GM21360 (cell line): ENCODE data around the gene ADD1.

ENCODE experiments used
- ATAC-seq: cut with Tn5 transposase; IDR thresholded peaks from one replicate; pipeline ENCODE4 v1.9.1; 2021; ENCODE audit warnings: mild to moderate bottlenecking, moderate library complexity; ENCODE audit not compliant: unreplicated experiment

Gene ADD1

DNA sequence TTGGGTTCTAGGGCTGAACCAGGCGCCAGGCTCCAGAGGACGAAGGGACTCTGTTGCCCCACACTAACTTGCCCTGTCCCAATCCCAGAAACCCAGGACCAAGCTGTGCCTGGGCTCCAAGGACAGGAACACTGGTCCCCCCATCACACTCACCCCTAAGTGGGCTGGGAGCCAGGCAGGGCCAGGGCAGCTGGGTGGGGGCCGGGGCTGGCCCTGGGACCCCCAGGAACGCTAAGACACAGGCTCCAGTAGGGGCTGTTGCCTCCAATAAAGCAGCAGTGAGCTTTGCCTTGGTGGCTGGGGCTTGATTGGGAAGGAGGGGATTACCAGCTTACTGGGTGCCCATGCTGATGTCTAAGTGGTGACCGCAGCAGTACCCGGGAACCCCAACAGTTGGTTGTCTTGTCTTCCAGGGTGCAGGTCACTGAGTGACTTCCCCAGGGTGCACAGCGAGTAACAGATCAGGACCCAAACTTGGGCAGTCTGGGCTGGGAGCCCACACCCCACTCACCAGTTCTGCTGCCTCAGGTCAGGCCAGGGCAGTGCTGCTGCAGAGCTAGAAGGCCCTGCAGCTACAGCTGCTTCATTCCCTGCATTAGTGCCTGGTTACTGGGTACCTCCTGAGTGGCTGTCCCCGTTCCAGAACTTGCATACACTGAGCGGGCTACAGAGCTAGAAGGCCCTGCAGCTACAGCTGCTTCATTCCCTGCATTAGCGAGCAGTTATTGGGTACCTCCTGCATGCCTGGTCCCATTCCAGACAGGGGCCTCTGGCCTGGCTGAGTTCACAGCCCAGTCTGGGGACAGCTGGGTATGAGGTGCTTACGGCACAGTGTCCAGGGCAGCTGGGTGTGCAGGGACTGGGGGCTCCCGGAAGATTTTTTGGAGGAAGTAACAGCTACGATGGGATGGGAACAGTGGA lies 9.4 kb upstream of the ADD1 start:
- ATAC-seq, result no peak

DNA sequence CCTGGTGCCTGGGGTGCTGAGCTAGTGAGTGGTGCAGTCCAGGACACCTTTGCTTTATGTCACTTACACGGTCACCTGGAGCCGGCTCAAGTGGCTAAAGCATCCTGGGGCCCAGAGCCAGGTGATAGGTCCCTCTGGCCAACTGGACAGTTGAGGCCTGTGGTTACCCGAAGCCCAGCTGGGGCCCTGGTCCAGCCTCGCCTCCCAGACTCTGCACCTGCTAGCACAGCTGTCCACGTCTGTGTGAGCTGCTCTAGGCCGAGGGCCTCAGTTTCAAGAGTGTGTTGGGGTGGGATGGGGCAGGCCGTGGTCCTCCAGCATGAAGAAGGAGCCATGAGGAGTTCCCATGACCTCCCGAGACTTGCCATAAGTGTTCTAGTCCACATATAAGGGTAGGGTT lies 7.7 kb upstream of the ADD1 start:
- ATAC-seq, result no peak

DNA sequence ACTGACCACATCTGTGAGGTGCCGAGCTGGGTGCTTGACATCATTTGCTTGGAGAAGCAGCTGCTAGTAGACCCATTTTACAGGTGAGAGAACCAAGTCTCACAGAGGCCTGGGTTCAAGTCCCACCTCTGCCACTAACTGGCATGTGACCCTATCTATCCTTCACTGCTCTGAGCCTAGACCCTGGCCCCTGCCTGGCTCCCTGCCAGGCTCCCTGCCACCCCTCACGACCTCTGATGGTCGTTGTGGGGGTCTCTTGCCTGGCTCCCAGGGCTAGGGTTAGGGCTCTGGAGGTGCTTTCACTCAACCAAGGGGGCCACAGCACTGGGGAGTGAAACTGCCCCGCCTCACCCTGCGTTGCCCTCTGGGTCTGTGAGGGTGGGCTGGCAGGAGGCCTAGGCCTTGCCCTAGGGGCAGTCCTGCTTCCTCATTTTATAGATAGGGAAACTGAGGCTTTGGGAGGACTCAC lies 7.2 kb upstream of the ADD1 start:
- no peak for ATAC-seq

DNA sequence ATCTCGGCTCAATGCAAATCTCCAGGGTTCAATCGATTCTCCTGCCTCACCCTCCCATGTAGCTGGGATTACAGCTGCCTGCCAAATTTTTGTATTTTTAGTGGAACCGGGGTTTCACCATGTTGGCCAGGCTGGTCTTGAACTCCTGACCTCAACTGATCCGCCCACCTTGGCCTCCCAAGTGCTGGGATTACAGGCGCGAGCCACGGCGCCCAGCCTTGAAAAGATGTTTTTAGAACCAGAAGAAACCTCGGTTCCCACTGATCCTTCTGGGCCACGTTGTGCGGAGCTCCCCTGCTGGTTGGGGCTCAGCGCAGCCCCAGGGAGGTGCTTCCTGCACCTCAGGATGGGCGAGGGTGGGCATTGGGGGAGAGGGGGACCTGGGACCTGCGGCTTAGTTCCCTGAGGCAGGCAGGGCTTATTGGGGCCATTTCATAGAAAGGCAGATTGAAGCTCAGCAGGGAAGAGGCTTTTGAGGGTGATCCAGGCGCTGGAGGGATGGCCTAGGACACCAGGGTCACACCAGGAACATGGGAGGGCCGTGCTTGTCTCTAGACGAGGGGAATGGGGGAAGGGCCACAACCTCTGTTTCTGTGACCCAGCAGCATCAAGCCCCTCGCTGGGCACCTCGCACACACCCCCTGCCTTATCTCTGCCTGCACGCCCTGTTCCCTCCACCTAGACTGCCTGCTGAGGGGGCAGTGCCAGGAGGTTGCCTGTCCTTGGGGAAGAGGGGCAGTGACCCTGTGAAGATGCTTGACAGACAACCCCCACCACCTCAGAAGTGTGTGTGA lies 6.3 kb upstream of the ADD1 start:
- ATAC-seq, result no peak

DNA sequence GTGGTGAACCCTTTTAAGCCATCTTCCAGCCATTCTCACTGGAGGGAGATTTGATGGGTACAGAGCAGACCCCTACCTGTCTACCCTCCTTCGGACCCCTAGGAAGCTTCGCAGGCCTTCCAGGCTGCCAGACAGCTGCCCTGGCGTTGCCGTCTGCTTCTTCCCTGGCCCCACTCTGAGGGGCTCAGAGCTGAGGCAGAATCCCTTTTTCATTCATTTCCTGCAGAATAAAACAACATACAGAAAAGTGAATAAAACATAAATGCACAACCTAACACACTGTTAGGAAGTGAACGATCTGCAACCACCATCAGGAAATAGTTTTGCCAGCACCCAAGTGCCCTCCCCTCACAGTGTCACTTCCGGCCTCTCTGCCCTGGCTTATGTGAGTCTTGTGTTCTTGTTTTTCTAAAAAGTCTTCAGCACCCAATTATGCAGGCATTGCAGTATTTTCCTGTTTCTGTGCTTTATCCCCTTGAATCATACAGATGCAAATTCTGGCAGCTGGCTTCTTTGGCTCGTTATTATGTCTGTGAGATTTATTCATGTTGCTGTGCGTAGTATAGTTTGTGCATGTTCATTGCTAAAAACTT lies 5.6 kb upstream of the ADD1 start:
- ATAC-seq, result no peak

DNA sequence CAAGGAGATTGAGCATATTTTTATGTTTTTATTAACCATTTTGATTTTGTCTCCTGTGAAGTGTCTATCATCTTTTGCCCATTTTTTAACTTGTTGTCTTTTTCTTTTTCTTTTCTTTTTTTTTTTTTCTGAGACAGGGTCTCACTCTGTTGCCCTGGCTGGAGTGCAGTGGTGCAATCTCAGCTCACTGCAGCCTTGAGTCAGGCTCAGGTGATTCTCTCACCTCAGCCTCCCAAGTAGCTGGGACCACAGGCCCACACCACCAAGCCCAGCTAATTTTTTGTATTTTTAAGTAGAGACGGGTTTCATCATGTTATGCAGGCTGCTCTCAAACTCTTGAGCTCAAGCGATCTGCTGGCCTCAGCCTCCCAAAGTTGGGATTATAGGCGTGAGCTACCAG lies 4.6 kb upstream of the ADD1 start:
- no peak for ATAC-seq

DNA sequence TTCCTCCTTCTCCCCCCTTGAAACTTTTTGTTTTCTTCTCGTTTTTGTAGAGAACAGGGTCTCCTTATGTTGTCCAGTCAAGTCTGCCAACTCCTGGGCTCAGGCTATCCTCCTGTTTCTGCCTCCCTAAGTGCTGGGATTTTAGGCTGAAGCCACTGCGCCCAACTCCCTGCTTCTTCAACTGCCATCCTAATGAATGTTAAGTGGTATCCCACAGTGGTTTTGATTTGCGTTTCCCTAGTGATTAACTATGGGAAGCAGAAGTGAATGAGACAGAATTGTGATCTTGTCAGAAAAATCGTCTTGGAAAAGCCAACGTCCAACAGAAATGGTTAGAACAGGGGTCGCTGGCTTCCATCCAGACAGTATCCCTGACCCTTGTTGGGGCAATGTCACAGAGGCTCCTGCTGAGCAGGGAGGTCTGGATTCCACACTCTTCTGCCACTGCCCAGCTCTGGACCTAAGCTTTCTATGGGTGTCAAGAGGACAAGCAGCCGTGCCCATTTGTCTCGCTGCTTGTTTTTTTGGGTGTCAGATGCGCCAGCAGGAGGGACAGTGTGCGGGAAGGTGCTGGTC lies 869 bp upstream of the ADD1 start:
- ATAC-seq, result no peak

DNA sequence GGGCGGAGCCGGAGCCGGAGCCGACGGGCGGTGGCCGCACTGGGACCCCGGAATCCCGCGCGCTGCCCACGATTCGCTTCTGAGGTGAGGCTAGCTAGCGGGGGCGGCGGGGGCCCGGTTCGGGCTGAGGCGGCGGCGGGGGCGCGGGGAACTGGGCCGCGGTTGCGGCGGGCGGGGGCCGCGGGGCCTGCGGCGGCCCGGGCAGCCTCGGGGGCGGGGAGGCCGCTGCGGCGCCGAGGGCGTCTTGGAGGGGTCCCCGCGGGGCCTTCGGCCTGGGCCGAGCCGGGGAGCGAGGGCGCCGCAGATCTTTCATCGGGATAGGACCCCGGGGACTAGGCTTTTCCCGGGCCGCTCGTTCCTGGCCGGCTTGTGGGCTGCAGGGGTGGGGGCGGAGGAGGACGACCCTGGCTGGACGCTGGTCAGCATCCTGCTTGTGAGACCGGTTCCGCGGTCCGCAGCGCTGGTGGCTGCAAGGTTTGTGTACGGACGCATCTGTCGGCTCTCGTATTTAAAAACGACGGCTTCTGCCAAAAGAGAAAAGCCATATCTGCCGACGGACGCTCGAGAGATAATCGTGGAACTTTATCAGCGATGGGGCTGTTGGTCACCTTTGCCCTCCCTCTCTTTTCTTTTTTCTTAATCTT lies 419 bp downstream of the ADD1 start:
- ATAC-seq, result peak; percentile 21

DNA sequence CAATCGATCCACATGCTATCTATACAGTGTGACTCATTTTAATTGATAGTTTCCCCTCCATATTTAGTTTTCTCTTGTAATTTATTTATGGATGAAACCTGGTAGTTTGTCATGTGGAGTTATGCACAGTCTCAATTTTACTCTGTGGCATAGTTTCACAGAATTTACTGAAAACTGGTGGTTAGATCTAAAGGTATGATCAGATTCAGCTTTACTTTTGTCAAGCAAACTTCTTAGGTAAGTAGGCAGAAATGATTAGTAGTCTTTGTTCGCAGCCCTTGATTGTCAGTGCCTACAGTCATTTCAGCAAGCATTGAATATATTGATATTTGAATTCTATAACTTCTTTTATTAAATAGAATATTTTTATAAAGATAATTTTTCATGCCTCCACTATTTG lies 2.5 kb downstream of the ADD1 start:
- ATAC-seq, result no peak

DNA sequence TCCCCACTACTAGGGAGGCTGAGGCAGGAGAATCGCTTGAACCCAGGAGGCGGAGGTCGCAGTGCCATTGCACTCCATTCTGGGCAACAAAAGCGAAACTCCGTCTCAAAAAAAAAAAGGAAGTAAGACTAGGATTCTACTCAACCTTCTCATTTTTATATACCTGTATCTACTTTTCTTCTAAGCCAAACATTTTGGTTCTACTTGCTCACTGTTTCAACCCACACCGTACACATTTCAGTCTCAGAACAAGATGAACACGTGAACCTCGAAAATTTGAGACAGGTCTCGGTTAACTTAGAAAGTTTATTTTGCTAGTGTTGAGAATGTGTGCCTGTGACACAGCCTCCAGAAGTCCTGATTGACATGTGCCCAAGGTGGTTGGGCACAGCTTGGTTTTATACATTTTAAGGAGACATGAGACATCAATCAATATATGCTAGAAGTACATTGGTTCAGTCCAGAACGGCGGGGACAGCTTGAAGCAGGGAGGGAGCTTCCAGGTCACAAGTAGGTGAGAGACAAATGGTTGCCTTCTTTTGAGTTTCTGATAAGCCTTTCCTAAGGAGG lies 3.7 kb downstream of the ADD1 start:
- no peak for ATAC-seq

DNA sequence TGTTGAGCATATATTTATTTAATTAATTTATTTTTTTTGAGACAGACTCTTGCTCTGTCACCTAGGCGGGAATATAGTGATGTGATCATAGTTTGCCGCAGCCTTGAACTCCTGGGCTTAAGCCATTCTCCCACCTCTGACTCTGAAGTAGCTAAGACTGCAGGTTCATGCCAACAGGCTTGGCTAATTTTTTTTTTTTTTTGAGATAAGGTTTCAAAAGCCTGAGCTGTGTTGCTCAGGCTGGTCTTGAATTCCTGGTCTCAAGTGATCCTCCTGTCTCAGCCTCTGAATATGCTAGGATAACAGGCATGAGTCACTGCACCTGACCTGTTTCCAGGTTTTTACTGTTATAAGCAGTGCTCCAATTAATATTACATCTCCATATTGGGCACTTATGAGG lies 4.8 kb downstream of the ADD1 start:
- no peak for ATAC-seq

DNA sequence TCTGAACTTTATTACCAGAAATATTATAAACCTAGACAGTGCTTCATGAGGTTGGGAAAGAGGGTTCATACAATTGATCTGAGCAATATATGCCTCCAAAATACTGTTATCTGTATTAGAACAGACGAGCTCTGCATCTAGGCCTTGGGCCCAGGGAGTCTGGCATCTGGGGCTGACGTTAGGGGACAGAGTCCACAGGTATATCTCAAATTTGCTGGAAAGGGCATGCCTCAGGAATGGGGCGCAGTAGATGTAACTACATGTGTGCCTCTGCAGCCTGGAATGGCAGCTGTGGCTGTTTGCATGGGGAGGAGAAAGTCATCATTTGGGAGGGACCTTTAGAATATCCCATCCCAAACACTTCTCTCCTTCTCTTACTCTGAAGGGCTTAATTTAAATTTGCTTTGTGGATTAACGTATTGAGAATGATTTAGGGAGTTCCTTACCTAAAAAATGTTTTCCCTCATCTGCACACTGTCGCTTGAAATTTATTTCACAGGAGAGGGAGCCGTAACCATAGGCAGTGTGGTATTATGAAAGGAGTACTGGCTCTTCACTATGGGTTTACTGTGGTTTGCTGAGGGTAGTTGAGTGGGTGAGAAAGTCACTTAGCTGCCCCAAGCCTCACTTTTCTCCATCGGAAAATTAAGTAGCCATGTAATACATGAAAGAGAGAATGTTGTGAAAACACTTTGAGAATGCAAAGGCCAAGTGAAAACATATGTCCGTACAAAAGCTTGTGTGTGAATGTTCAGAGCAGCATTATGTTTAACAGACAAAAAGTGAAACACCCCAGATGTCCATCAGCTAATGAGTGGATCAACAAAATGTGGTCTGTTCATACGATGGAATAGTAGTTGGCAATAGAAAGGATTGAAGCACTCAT lies 5.9 kb downstream of the ADD1 start:
- ATAC-seq, result no peak

DNA sequence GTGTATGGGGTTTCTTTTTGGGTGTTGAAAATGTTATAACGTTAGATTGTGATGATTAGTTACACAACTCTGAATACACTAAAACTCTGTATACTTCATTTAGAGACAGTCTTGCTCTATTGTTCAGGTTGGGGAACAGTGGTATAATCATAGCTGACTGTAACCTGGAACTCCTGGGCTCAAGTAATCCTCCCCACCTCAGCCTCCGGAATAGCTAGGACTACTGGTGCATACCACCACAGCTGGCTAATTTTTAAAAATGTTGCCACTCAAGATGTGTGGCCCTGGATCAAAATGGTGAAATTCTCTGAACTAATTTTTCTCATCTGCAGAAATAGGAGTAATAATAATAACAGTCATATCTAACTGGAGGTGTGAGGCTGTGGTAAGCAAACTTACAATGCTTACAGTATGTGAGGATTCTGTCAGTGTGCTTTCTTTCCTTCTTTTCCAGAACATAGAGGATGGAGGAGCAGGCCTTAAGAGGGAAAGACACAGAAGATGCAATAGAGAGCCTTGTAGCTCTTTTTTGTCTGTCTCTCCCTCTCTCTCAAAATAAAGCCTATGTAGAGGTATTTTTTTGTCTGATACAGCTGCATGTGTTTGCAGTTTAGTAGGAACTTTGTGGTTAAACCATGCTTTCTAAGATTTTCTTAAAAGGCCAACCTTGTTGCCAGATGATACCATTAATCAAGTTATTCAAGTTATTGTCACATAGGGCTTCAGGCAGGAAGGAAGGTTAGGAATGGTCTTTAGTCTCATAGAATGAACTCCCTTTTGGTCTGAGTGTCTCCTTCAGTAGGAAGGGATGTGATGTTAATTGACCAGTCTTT lies 7.5 kb downstream of the ADD1 start:
- no peak for ATAC-seq

DNA sequence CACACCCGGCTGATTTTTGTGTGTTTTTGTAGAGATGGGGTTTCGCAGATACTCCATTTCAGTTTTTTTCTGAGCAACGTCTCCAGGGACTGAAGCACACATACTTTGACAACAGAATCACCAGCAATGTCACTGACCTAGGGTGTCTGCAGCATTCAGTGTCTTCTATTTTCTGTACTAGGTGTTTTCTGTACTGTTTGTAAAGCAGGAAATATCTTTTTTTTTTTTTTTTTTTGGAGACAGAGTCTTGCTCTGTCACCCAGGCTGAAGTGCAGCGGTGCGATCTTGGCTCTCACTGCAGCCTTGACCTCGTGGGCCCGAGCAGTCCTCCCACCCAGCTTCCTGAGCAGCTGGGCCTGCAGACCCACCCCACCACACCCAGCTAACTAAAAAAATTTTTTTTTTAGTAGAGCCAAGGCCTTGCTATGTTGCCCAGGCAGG lies 8.9 kb downstream of the ADD1 start:
- ATAC-seq, result peak; percentile 50

DNA sequence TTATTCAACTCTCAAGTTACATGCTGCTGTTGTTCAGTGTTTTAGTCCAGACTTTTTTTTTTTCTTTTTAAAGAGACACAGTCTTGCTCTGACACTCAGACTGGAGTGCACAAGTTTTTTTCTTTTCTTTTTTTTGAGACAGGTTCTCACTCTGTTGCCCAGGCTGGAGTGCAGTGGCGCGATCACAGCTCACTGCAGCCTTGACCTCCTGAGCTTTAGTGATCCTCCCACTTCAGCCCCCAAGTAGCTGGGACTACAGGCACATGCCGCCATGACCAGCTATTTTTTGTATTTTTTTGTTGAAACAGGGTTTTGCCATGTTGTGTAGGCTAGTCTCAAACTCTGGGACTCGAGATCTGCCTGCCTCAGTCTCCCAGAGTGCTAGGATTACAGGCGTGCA lies 11.9 kb downstream of the ADD1 start:
- no peak for ATAC-seq

DNA sequence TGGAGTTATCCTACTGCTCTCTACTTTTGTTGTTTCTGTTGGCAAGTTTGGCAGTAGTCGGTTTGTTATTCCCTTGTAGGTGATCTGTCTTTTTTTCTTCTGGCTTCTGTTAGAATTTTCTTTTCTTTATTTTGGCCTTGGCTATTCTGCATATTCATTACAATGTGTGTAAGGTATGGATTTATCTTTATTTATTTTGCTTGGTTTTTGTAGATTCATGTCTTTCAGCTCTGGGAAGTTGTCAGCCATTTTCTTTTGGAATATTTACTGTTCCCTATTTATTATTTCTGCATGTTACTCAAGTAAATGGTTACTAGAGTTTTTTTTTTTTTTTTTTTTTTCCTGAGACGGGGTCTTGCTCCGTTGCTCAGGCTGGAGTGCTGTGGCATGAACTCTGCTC lies 12.6 kb downstream of the ADD1 start:
- no peak for ATAC-seq

DNA sequence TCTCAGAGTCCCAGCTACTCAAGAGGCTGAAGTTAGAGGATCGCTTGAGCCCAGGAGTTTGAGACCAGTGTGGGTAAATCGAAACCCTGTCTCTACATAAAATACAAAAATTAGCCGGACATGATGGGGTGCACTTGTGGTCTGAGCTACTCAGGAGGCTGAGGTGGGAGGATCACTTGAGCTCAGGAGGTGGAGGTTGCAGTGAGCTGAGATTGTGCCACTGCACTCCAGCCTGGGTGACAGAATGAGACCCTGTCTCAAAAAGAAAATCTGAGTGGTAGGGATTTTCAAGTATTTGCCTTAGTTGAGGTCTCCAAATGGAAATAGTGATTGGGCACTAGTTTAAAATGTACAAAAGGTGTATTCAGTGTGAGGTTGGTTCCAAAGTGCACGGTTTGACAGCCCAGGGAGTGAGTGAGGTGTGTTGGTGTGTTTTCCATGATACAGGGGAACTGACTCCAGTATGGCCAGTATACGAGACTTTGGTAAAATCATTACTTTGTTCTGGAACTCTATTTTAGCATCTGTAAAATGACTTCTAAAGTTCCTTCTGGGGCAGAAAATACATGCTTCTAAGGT lies 13.8 kb downstream of the ADD1 start:
- no peak for ATAC-seq
